ENCODE data around the gene ANKDD1B. TPM values are rescaled to one million over a fixed set of nuclear protein-coding genes. Genes with fewer than 3 reads are reported as not detected.
"Not testable (repeated sequence)": the region's sequence is repeated elsewhere in the genome, so short reads cannot be mapped to it uniquely, and the experiment has no call there.

Gene ANKDD1B
- total RNA-seq: under 1 TPM in 1 of 2 experiments, not detected in 1; 0.18 TPM

- no peak within 1 kb of the TSS for H3K4me3 Mint-ChIP-seq
- no peak for DNase-seq
- H3K4me1 Mint-ChIP-seq: peaks cover 8% of the 10 kb centered on the region
- POLR2A ChIA-PET: interaction anchor here (0.8 kb wide), 1 partner anchor 11 kb away, joined by 3 read pairs; no protein-coding TSS in a partner anchor
- H3K27me3 Mint-ChIP-seq: peaks cover 8% of the 10 kb centered on the region
- CTCF ChIA-PET: no interaction called here
- H3K27ac Mint-ChIP-seq: no peak within 1 kb of the TSS
- H3K9me3 Mint-ChIP-seq: no peaks in the 10 kb centered on the region
- H3K36me3 Mint-ChIP-seq (ENCODE audit: low read depth): peaks cover 5% of the 10 kb centered on the region
These were observed at the start of gene ANKDD1B for GRCh38 chr5:75611311-75612225. Gene ANKDD1B (plus strand): TSS chr5:75611453. CDS start chr5:75611635, 182 bp downstream.

- DNase-seq, H3K27me3 Mint-ChIP-seq, CTCF ChIA-PET: not testable (repeated sequence)
- POLR2A ChIA-PET: interaction anchor here (1.0 to 2.9 kb wide), 3 partner anchors 22 to 54 kb away, joined by 3 to 11 read pairs (median 3); partner anchors contain the start of genes CERT1 and POLK
- Mint-ChIP-seq H3K27ac (peak overlapping the region; percentile 78), H3K36me3 (ENCODE audit: low read depth) (peaks cover 69% of the 10 kb centered on the region), H3K4me1 (peaks cover 27% of the 10 kb centered on the region), H3K4me3 (peak overlapping the region; percentile 68), H3K9me3 (peaks cover 28% of the 10 kb centered on the region)
These were observed 45.1 kb upstream of the ANKDD1B start for GRCh38 chr5:75565991-75566709.

GRCh38 chr5:75566710-75567309 lies 44.4 kb upstream of the ANKDD1B start:
- peaks cover 69% of the 10 kb centered on the region for H3K36me3 Mint-ChIP-seq (ENCODE audit: low read depth)
- CTCF ChIA-PET: no interaction called here
- H3K27ac Mint-ChIP-seq: peak overlapping the region; percentile 78
- no peaks in the 10 kb centered on the region for H3K27me3 Mint-ChIP-seq
- H3K4me3 Mint-ChIP-seq: peak overlapping the region; percentile 68
- POLR2A ChIA-PET: interaction anchor here (1.0 to 2.9 kb wide), 4 partner anchors 23 to 150 kb away, joined by 3 to 11 read pairs (median 3); partner anchors contain the start of genes CERT1, POC5 and POLK
- peaks cover 25% of the 10 kb centered on the region for H3K9me3 Mint-ChIP-seq
- H3K4me1 Mint-ChIP-seq: peaks cover 29% of the 10 kb centered on the region
- peak; percentile 30 for DNase-seq

GRCh38 chr5:75567710-75568109 lies 43.5 kb upstream of the ANKDD1B start:
- Mint-ChIP-seq H3K36me3 (ENCODE audit: low read depth) (peaks cover 64% of the 10 kb centered on the region), H3K4me1 (peaks cover 29% of the 10 kb centered on the region), H3K27me3 (no peaks in the 10 kb centered on the region), H3K4me3 (no peak overlapping the region), H3K9me3 (peaks cover 18% of the 10 kb centered on the region), H3K27ac (no peak overlapping the region)
- POLR2A ChIA-PET: interaction anchor here (0.8 to 2.9 kb wide), 4 partner anchors 28 to 149 kb away, joined by 3 to 11 read pairs (median 3); partner anchors contain the start of genes CERT1, POC5 and POLK
- DNase-seq: no peak
- CTCF ChIA-PET: no interaction called here

- peaks cover 13% of the 10 kb centered on the region for H3K9me3 Mint-ChIP-seq
- ChIA-PET CTCF (no interaction called here), POLR2A (interaction anchor here (0.8 to 2.9 kb wide), 3 partner anchors 27 to 58 kb away, joined by 3 to 11 read pairs (median 3); partner anchors contain the start of genes CERT1 and POLK)
- no peak for DNase-seq
- no peaks in the 10 kb centered on the region for H3K27me3 Mint-ChIP-seq
- H3K27ac Mint-ChIP-seq: no peak overlapping the region
- peaks cover 62% of the 10 kb centered on the region for H3K36me3 Mint-ChIP-seq (ENCODE audit: low read depth)
- peaks cover 29% of the 10 kb centered on the region for H3K4me1 Mint-ChIP-seq
- H3K4me3 Mint-ChIP-seq: no peak overlapping the region
These were observed 43.1 kb upstream of the ANKDD1B start for GRCh38 chr5:75568202-75568601.

- H3K4me3 Mint-ChIP-seq: no peak overlapping the region
- no peaks in the 10 kb centered on the region for H3K27me3 Mint-ChIP-seq
- H3K27ac Mint-ChIP-seq: no peak overlapping the region
- ChIA-PET CTCF (no interaction called here), POLR2A (no interaction called here)
- no peak for DNase-seq
- H3K9me3 Mint-ChIP-seq: no peaks in the 10 kb centered on the region
- peaks cover 42% of the 10 kb centered on the region for H3K36me3 Mint-ChIP-seq (ENCODE audit: low read depth)
- peaks cover 26% of the 10 kb centered on the region for H3K4me1 Mint-ChIP-seq
These were observed 39.7 kb upstream of the ANKDD1B start for GRCh38 chr5:75571547-75571946.

- Mint-ChIP-seq H3K4me1 (peaks cover 8% of the 10 kb centered on the region), H3K9me3 (no peaks in the 10 kb centered on the region), H3K27me3 (no peaks in the 10 kb centered on the region), H3K27ac (no peak overlapping the region), H3K36me3 (ENCODE audit: low read depth) (peaks cover 42% of the 10 kb centered on the region), H3K4me3 (no peak overlapping the region)
- POLR2A ChIA-PET: no interaction called here
- no peak for DNase-seq
- CTCF ChIA-PET: no interaction called here
These were observed 36.5 kb upstream of the ANKDD1B start for GRCh38 chr5:75574791-75575190.

GRCh38 chr5:75578280-75578679 lies 33.0 kb upstream of the ANKDD1B start:
- peaks cover 34% of the 10 kb centered on the region for H3K36me3 Mint-ChIP-seq (ENCODE audit: low read depth)
- H3K27ac Mint-ChIP-seq, POLR2A ChIA-PET, H3K27me3 Mint-ChIP-seq, H3K4me1 Mint-ChIP-seq, CTCF ChIA-PET, H3K4me3 Mint-ChIP-seq, DNase-seq, H3K9me3 Mint-ChIP-seq: not testable (repeated sequence)

- POLR2A ChIA-PET: no interaction called here
- Mint-ChIP-seq H3K27ac (no peak overlapping the region), H3K27me3 (no peaks in the 10 kb centered on the region), H3K4me3 (no peak overlapping the region), H3K9me3 (no peaks in the 10 kb centered on the region), H3K4me1 (peaks cover 4% of the 10 kb centered on the region), H3K36me3 (ENCODE audit: low read depth) (peaks cover 25% of the 10 kb centered on the region)
- no peak for DNase-seq
- CTCF ChIA-PET: no interaction called here
These were observed 26.6 kb upstream of the ANKDD1B start for GRCh38 chr5:75584641-75585040.

GRCh38 chr5:75588666-75589065 lies 22.6 kb upstream of the ANKDD1B start:
- DNase-seq: no peak
- CTCF ChIA-PET: no interaction called here
- Mint-ChIP-seq H3K27me3 (no peaks in the 10 kb centered on the region), H3K4me1 (no peaks in the 10 kb centered on the region), H3K4me3 (no peak overlapping the region), H3K9me3 (no peaks in the 10 kb centered on the region), H3K36me3 (ENCODE audit: low read depth) (peaks cover 23% of the 10 kb centered on the region), H3K27ac (no peak overlapping the region)
- POLR2A ChIA-PET: no interaction called here

GRCh38 chr5:75600535-75600934 lies 10.7 kb upstream of the ANKDD1B start:
- H3K4me3 Mint-ChIP-seq: no peak overlapping the region
- no peak for DNase-seq
- H3K9me3 Mint-ChIP-seq: no peaks in the 10 kb centered on the region
- peaks cover 35% of the 10 kb centered on the region for H3K36me3 Mint-ChIP-seq (ENCODE audit: low read depth)
- POLR2A ChIA-PET: interaction anchor here (0.7 to 0.8 kb wide), 2 partner anchors 11 to 34 kb away, joined by 3 read pairs; no protein-coding TSS in a partner anchor
- no peaks in the 10 kb centered on the region for H3K27me3 Mint-ChIP-seq
- no peak overlapping the region for H3K27ac Mint-ChIP-seq
- CTCF ChIA-PET: no interaction called here
- peaks cover 19% of the 10 kb centered on the region for H3K4me1 Mint-ChIP-seq

- Mint-ChIP-seq H3K4me3 (no peak overlapping the region), H3K4me1 (peaks cover 19% of the 10 kb centered on the region), H3K27ac (no peak overlapping the region), H3K27me3 (no peaks in the 10 kb centered on the region), H3K36me3 (ENCODE audit: low read depth) (peaks cover 31% of the 10 kb centered on the region), H3K9me3 (no peaks in the 10 kb centered on the region)
- ChIA-PET POLR2A (no interaction called here), CTCF (no interaction called here)
- DNase-seq: no peak
These were observed 9.7 kb upstream of the ANKDD1B start for GRCh38 chr5:75601567-75601966.

- no peaks in the 10 kb centered on the region for H3K27me3 Mint-ChIP-seq
- peaks cover 21% of the 10 kb centered on the region for H3K4me1 Mint-ChIP-seq
- CTCF ChIA-PET: no interaction called here
- no peaks in the 10 kb centered on the region for H3K9me3 Mint-ChIP-seq
- DNase-seq: no peak
- peaks cover 26% of the 10 kb centered on the region for H3K36me3 Mint-ChIP-seq (ENCODE audit: low read depth)
- H3K27ac Mint-ChIP-seq: no peak overlapping the region
- H3K4me3 Mint-ChIP-seq: no peak overlapping the region
- POLR2A ChIA-PET: no interaction called here
These were observed 9.3 kb upstream of the ANKDD1B start for GRCh38 chr5:75601996-75602395.
